Stimulated activated CD8-positive, alpha-beta memory T cell treated with anti-CD3 and anti-CD28 coated beads, Interleukin-15, amount 100 ng/mL, for 4 hours (primary cell): ENCODE measurements around the gene SPINK4.

Experiments
- DNase-seq, 2 donors: peaks; one replicate each; pipeline ENCODE4 v3.0.0-alpha.2; 2020; ENCODE audit warnings: low read depth in 2 of 2

SPINK4 gene

GRCh38 chr9:33239921-33240320, at the start of gene SPINK4:
Gene SPINK4 (plus strand): TSS chr9:33240167. CDS start chr9:33240209, 42 bp downstream.
- no peak for DNase-seq

- DNase-seq, result no peak
These were observed 47.3 kb upstream of the SPINK4 start for GRCh38 chr9:33192493-33193255.

- no peak for DNase-seq
These were observed 46.1 kb upstream of the SPINK4 start for GRCh38 chr9:33193818-33194217.

- DNase-seq, result no peak
These were observed 43.2 kb upstream of the SPINK4 start for GRCh38 chr9:33196736-33197135.

- no peak for DNase-seq
These were observed 42.5 kb upstream of the SPINK4 start for GRCh38 chr9:33197279-33198152.

- no peak for DNase-seq
These were observed 41.8 kb upstream of the SPINK4 start for GRCh38 chr9:33198165-33198564.

- no peak for DNase-seq
These were observed 37.9 kb upstream of the SPINK4 start for GRCh38 chr9:33202018-33202417.

GRCh38 chr9:33202552-33203201, 37.3 kb upstream of the SPINK4 start:
- DNase-seq, result peak; percentile 8 to 23

- no peak for DNase-seq
These were observed 30.6 kb upstream of the SPINK4 start for GRCh38 chr9:33209394-33209793.

GRCh38 chr9:33210006-33210715, 29.8 kb upstream of the SPINK4 start:
- no peak for DNase-seq

- no peak for DNase-seq
These were observed 28.1 kb upstream of the SPINK4 start for GRCh38 chr9:33211695-33212393.

GRCh38 chr9:33220681-33221567, 19.0 kb upstream of the SPINK4 start:
- DNase-seq, result no peak

- DNase-seq, result no peak
These were observed 18.4 kb upstream of the SPINK4 start for GRCh38 chr9:33221568-33221884.

- no peak for DNase-seq
These were observed 17.9 kb upstream of the SPINK4 start for GRCh38 chr9:33222031-33222430.

- no peak for DNase-seq
These were observed 16.3 kb upstream of the SPINK4 start for GRCh38 chr9:33223696-33224095.

GRCh38 chr9:33225319-33226147, 14.4 kb upstream of the SPINK4 start:
- peak; percentile 6 to 50 for DNase-seq

GRCh38 chr9:33227008-33227398, 13.0 kb upstream of the SPINK4 start:
- DNase-seq, result no peak

GRCh38 chr9:33227741-33228140, 12.2 kb upstream of the SPINK4 start:
- no peak for DNase-seq

GRCh38 chr9:33228606-33229005, 11.4 kb upstream of the SPINK4 start:
- no peak for DNase-seq
